Astrocyte (in vitro differentiated cells and primary cell): ENCODE data around the gene NKX1-2.
"Not testable (repeated sequence)": the region's sequence is repeated elsewhere in the genome, so short reads cannot be mapped to it uniquely, and the experiment has no call there.

Experiments
- CTCF ChIP-seq: IDR thresholded peaks from 2 replicates; pipeline ENCODE4 v1.5.1; 2011; ENCODE audit warnings: low read depth, mild to moderate bottlenecking, inconsistent platforms, low read length, moderate library complexity; ENCODE audit not compliant: insufficient read depth
- EZH2 ChIP-seq: IDR thresholded peaks from 2 replicates; pipeline ENCODE4 v1.6.1; 2012; ENCODE audit warnings: mild to moderate bottlenecking, low read length, inconsistent platforms; ENCODE audit not compliant: insufficient read depth

- TF ChIP-seq CTCF, EZH2: not testable (repeated sequence)
Measured at GRCh38 chr10:124441694-124442093, 8.1 kb downstream of the NKX1-2 start.
